ENCODE results near the gene INPP5D. TPM values are rescaled to one million over a fixed set of nuclear protein-coding genes. Genes with fewer than 3 reads are reported as not detected.

The INPP5D gene
- total RNA-seq, result 8.9 to 9.4 TPM (median 9.2 TPM) in 3 replicates

DNA sequence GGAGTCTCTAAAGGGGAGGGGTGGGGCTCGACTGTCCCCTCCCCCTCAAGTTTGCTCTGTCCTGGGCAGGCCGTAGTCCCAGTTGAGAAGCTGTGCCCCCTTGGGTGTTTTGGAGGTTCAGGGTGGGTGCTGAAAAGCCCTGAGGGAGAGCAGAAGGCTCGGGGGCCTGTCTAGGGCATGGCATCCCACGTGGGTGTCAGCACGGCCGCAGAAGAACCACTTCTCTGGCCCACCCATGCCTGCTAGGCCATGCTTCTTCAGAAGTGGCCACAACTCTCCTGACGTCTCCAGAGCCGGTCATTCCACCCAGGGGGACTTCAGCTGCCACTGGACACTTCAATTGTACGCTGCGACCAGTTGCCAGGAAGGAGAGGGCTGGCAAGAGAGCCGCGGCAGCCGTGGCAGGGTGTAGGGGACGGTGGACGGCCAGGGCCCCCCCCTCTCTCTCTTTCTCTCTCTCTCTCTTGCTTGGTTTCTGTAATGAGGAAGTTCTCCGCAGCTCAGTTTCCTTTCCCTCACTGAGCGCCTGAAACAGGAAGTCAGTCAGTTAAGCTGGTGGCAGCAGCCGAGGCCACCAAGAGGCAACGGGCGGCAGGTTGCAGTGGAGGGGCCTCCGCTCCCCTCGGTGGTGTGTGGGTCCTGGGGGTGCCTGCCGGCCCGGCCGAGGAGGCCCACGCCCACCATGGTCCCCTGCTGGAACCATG, at the start of gene INPP5D:
INPP5D (plus strand) TSS at position 546 of the 704 bp plus-strand sequence; CDS start at position 683, 137 bp downstream.
- Mint-ChIP-seq H3K27ac (no peak within 1 kb of the TSS), H3K27me3 (ENCODE audit: low read depth) (peaks cover under 1% of the 10 kb centered on the region), H3K4me1 (no peaks in the 10 kb centered on the region), H3K9me3 (no peaks in the 10 kb centered on the region), H3K36me3 (no peaks in the 10 kb centered on the region), H3K4me3 (no peak within 1 kb of the TSS)
- TF ChIP-seq, protein P1, sequence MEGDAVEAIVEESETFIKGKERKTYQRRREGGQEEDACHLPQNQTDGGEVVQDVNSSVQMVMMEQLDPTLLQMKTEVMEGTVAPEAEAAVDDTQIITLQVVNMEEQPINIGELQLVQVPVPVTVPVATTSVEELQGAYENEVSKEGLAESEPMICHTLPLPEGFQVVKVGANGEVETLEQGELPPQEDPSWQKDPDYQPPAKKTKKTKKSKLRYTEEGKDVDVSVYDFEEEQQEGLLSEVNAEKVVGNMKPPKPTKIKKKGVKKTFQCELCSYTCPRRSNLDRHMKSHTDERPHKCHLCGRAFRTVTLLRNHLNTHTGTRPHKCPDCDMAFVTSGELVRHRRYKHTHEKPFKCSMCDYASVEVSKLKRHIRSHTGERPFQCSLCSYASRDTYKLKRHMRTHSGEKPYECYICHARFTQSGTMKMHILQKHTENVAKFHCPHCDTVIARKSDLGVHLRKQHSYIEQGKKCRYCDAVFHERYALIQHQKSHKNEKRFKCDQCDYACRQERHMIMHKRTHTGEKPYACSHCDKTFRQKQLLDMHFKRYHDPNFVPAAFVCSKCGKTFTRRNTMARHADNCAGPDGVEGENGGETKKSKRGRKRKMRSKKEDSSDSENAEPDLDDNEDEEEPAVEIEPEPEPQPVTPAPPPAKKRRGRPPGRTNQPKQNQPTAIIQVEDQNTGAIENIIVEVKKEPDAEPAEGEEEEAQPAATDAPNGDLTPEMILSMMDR (IDR thresholded peaks at IDR 0.05; ENCODE audit: unreplicated experiment), result no peak
- DNase-seq (ENCODE audit: low spot score in 2 of 2, unreplicated experiment in 2 of 2), result no peak

DNA sequence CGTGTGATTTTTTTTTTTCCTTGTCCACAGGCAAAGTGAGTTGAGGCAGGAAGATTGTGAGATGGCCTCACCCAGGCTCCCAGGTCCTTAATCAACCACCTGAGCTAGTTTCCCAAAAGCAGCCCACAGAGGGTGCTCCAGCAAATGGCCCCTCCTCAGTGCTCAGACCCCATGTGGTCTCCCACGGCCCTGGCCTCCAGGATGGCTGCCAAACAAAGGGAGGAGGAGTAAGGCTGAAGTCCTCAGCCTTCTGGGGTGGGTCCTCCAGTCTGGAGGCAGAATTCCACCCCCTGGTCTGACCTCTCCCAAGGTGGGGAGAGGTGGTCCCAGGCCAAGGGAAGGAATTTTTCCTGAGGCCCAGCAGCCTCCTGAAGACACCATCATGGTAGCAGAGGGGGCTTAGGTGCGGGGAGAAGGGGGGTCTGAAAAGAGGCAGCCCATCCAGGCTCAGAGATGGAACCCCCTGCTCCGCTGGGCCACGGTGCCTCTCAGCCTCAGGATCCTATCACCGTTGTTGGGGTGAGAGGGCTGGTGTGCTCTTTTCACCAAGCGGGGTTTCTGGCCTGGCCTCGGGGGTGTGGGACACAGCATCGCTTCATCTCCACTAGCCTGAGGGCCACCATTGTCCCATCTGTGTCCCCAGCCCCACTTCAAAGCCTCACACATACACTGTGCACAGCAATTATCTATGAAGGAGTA, 49.4 kb upstream of the INPP5D start:
- Mint-ChIP-seq H3K9me3 (no peaks in the 10 kb centered on the region), H3K27ac (no peak overlapping the region), H3K36me3 (no peaks in the 10 kb centered on the region), H3K27me3 (ENCODE audit: low read depth) (peaks cover 1% of the 10 kb centered on the region), H3K4me3 (no peak overlapping the region), H3K4me1 (peaks cover 9% of the 10 kb centered on the region)
- DNase-seq (ENCODE audit: low spot score in 2 of 2, unreplicated experiment in 2 of 2), result no peak
- TF ChIP-seq, protein P1 (IDR thresholded peaks at IDR 0.05; ENCODE audit: unreplicated experiment), result no peak

DNA sequence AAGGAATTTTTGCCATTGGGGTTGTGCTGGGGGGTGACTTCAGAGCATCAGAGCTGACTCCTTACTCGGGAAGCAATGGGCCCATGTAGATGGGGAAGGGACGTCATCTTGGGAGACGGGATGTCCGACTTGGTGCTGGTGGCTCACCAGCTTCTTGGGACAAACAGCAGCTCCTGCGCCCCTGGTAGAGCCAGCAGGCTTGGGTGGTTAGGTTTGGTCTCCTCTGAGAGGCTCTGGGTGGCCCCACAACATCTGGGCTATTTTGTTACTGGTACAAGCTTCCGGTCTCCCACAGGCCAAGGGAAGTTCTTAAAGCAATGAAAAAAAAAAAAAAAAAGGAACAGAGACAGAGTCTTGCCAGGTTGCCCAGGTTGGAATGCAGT, 48.9 kb upstream of the INPP5D start:
- Mint-ChIP-seq H3K36me3 (no peaks in the 10 kb centered on the region), H3K4me3 (no peak overlapping the region), H3K27me3 (ENCODE audit: low read depth) (no peaks in the 10 kb centered on the region), H3K9me3 (no peaks in the 10 kb centered on the region), H3K4me1 (peaks cover 9% of the 10 kb centered on the region), H3K27ac (no peak overlapping the region)
- no peak for DNase-seq (ENCODE audit: low spot score in 2 of 2, unreplicated experiment in 2 of 2)
- TF ChIP-seq, protein P1 (IDR thresholded peaks at IDR 0.05; ENCODE audit: unreplicated experiment), result no peak

DNA sequence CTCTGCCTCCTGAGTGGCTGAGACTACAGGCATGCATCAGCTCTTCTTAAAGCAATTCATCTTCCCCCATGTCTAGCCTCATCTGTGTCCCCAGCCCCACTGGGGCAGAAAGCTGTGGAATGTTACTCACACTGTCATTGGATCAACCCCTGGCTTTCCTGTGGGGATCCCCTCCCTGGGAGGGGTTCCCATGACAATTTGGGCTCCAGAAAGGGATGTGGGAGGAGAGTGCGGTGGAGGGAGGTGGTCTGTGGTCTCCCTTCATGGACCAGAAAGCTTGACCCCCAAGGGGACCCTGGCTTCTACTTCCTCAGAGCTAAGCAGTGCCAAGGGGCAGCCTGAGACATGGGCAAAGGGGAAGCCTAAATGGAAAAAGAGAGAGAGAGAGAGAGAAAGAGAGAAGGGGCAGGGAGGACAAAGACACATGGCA, 48.4 kb upstream of the INPP5D start:
- Mint-ChIP-seq H3K4me3 (no peak overlapping the region), H3K9me3 (no peaks in the 10 kb centered on the region), H3K27ac (peak overlapping the region; percentile 48), H3K4me1 (peaks cover 9% of the 10 kb centered on the region), H3K27me3 (ENCODE audit: low read depth) (no peaks in the 10 kb centered on the region), H3K36me3 (no peaks in the 10 kb centered on the region)
- TF ChIP-seq, protein P1 (IDR thresholded peaks at IDR 0.05; ENCODE audit: unreplicated experiment), result no peak
- no peak for DNase-seq (ENCODE audit: low spot score in 2 of 2, unreplicated experiment in 2 of 2)

DNA sequence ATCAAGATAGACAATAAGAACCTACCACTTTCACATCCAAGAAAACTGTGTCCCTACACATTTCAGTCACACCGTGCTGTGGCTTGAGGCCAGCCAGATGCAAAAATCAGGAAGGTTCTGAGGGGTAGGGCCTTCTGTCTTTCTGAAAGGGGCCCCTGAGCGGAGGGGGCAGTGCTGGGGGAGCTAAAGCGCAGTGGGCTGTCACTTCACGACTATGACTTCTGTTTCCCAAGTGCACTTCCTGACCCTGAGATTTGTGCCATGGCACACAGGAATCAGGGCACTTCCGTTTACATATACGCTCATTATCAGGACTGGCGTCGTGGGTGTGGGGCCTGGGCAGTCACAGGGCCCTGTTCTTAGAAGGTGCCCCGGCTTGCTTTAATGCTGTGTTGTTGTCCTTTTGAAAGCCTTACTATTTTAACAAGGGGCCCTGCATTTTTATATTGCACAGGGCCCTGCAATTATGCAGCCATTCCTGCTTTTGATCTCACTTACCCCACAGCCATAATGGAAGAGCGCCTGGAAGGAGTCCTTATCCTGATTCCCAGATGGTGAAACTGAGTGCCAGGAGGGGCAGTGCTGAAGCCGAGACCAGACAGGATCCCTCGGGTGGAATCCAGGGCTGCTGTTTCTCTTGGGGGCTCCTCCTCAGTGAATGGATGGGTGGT, 47.7 kb upstream of the INPP5D start:
- Mint-ChIP-seq H3K36me3 (no peaks in the 10 kb centered on the region), H3K4me3 (no peak overlapping the region), H3K27ac (no peak overlapping the region), H3K4me1 (peaks cover 9% of the 10 kb centered on the region), H3K9me3 (peaks cover 2% of the 10 kb centered on the region), H3K27me3 (ENCODE audit: low read depth) (no peaks in the 10 kb centered on the region)
- TF ChIP-seq, protein P1 (IDR thresholded peaks at IDR 0.05; ENCODE audit: unreplicated experiment), result no peak
- DNase-seq (ENCODE audit: low spot score in 2 of 2, unreplicated experiment in 2 of 2), result no peak
